Anterior cingulate cortex (tissue), 58 donors: ENCODE results near the gene CREBBP.

ENCODE experiments used
- DNase-seq, 58 donors: peaks; one replicate each; lab custom pipeline; 2025; lab: John Stamatoyannopoulos, UW

CREBBP gene

DNA sequence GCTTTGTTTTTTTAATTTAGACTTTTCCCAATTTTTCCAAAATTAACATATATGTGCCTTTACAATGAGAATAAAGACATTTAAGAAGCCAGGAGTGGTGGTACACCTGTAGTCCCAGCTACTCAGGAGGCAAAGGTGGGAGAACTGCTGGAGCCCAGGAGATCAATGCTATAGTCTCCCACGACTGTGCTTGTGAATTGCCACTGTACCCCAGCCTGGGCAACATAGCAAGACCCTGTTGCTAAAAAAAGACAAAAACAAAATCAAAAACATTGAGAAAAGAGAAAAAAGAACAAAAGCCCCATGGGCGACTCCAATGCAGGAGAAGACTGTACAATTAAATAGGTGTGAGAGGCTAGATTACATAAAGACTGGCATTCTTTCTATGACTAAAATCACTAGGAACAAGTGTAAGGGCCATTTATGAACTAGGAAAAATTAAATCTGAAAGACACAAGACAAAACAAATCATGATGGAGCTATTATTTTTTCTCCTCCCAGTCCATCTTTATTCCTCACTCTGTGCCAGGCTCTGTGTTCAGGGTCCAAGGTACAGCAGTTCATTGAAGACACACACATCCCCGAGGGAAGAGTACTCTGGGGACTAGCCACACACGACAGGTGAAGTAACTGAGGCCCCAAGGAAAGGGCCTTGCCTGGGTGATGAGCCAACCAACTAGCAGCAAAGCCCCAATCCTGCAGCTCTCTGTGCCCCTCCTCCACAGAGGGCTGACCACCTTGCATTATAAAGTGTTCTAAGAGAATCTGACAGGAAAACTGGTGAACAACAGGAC lies 79.8 kb downstream of the CREBBP start:
- DNase-seq: no peak

DNA sequence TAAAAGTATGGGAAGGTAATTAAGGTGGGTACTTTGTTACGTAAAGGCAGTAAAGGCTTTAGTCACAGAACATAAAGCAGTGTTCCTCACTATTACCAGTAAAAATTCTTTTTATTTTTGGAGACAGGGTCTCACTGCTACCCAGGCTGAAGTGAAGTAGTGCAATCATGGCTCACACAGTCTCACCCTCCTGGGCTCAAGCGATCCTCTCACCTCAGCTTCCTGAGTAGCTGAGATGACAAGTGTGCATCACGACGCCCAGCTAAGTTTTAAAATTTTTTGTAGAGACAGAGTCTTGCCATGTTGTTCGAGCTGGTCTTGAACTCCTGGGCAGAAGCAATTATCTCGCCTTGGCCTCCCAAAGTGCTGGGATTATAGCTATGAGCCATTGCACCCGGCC lies 80.5 kb downstream of the CREBBP start:
- no peak for DNase-seq

GRCh38 chr16:3799354-3799753 lies 81.2 kb downstream of the CREBBP start:
- no peak for DNase-seq

DNA sequence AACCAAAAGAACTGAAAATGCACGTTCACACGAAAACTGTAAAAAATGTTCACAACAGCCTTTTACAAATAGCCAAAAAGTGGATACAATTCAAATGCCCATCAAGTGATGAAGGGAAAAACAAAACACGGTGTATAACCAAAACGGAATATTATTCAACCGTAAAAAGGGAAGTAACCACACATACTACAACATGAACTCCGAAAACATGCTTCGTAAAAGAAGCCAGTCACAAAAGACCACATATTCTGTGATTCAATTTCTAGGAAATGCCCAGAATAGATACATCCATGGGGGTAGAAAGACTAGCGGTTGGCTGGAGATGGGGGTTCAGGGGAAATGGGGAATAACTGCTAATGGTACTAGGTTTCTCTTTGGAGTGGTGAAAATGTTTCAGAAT lies 81.7 kb downstream of the CREBBP start:
- DNase-seq: no peak

GRCh38 chr16:3797904-3798811 lies 82.4 kb downstream of the CREBBP start:
- DNase-seq: no peak

DNA sequence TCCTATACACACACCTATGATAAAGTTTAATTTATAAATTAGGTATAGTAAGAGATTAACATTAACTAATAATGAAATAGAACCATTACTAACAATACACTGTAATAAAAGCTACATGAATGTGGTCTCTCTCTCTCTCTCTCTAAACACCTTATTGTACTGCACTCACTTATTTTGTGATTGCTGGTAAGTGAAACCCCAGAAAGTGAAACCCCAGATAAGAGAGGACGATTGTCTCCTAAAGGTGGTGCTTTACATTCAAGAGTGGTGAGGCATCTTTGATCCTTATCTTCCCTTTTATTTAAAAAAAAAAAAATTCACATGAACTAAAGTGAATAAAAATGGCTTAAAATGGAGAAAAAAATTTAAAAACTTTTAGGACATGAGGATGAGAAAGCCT lies 83.0 kb downstream of the CREBBP start:
- no peak for DNase-seq

GRCh38 chr16:3793161-3793576 lies 87.3 kb downstream of the CREBBP start:
- DNase-seq: peak in 5 of 58 donors; percentile 2 to 37 (median 10)

DNA sequence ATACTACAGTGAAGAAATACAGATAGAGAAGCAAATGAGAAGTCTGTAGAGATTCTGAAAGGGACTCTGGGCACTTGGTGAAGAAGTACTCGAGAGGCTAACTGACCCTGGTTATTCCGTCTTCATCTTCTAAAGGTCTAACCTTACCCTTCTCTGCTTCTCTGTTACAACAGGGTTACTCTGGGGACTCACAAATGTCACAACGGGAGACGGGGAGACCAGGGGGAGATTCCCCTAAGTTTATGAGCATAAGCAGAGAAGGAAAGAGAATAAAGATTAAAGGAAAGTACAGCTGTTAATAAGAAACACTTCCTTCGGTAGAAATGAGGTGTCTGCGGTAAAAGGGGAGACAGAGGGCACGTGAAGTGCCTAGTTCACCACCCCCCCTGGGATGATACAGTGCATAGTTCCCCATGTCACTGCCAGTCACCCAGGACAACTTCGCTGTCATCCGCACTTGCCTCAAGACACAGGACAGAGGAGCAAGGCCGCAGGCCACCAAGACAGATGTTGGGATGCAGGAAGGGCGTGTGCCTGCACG lies 88.0 kb downstream of the CREBBP start:
- DNase-seq: no peak

DNA sequence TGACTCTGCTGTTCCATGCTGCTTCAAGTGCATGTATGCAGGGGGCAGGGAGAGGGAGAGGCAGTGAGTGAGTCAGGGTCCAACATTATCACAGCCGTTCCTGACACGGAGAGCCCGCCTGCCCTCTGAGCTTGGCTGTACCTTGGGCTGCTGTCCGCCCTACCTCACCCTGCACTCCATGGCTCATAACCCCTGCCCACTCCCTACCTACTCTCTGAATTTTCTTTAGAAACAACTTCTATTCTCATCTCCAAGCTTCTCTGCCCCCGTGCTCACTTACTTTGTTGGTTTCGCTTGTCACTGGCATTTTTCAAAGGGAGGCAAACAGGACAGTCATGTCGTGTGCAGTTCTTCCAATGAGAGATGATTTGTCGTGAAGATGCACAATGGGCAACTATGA lies 88.8 kb downstream of the CREBBP start:
- DNase-seq: no peak

- DNase-seq: no peak
Measured at GRCh38 chr16:3789375-3790099, 91.0 kb downstream of the CREBBP start.

GRCh38 chr16:3788711-3789374 lies 91.7 kb downstream of the CREBBP start:
- no peak for DNase-seq

DNA sequence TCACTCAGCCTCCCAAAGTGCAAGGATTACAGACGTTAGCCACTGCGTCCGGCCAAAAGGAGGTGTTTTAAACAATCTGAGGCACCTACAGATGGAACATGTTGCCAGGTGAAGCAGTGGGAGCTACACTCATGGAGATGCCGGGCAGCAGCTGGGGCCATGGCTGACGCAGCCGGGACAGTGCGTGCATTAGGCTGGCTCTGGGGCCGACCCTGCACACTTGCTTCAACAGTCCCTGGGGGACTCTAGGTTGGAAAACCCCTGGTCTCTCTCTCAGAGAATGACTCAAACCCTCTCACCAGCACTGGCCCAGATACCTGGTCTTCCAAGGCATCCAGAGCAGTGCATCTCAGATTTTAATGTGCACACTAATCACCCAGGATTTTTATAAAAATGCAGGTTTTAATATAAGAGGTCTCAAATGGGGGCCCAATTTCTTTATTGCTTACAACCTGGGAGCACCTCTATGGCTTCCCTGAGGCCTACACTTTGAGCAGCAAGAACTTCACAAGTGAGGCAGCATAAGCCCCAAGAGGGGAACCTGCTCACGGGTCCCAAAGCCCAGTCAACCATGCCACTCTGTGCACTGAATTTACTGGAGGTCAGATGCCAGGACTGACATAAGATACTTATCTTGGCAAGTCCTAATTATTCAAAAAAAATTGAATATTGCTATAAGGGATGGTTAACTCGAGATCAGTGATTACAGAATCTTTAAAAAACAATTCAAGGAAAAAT lies 92.4 kb downstream of the CREBBP start:
- DNase-seq: no peak

- DNase-seq: no peak
Measured at GRCh38 chr16:3785413-3785812, 95.1 kb downstream of the CREBBP start.

DNA sequence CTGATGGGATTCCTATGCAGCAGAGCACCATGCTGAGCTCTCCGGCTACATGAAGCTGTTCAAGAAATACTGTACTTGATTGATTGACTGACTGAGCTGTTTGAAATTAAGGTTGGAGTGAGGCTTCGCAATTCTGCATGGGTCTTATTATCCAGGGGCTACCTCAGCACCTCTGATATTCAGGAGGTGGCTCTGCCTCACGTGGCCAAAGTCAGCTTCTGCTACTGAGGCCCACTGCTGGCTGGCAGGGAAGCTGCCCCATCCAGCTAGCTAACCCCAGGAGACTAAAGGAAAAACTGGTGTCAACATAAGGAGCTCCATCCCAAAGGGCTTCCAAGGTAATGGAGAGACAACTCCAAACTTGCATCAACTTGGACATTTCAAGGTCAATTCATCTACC lies 97.0 kb downstream of the CREBBP start:
- DNase-seq: no peak

DNA sequence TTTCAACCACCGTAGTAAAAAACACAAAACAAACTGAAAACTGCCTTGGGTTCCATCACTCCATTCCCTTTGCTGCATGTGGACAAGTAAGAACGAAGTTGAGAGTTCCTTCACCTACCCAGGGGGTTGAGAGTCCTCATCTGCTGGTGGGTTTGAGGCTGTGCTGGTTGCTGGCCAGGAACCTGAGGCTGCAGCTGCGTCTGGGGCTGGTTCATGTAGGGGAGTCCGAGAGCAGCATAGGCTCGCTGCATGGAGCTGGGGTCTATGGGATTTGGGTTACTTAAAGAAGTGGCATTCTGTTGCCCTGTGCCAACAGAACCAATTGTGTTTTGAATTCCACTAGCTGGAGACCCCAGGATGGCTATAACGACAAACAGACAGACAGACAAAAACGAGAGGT lies 97.9 kb downstream of the CREBBP start:
- DNase-seq: no peak

- DNase-seq: no peak
Measured at GRCh38 chr16:3781421-3781820, 99.1 kb downstream of the CREBBP start.

- no peak for DNase-seq
Measured at GRCh38 chr16:3780570-3780969, 99.9 kb downstream of the CREBBP start.

DNA sequence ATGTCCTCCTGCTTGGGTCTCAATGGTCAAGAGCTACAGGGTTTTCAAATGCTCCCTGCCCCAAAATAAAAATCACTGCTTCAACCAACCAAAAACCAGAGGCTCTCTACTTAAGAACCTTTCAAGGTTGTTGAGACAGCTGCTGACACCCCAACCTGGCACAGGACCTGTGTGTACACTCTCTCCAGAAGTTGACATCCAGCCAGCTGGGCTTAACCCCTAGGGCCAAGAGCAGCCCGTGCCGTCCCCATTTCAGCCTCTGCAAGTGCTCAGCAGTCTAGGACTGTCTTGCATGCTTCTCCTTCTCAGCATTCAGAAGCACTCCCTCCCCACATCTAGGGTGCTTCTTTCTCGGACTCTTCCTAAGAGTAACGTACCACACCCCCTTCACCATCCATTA lies 104.2 kb downstream of the CREBBP start:
- no peak for DNase-seq

- DNase-seq: no peak
Measured at GRCh38 chr16:3774819-3775218, 105.7 kb downstream of the CREBBP start.
